ENCODE measurements around the gene ELP4. TPM values are rescaled to one million over a fixed set of nuclear protein-coding genes. Genes with fewer than 3 reads are reported as not detected.

Gene ELP4
- total and polyA plus RNA-seq, 9 of the 15 experiments (the other 6 are each of a cell fraction or from before 2014, with no cell fraction given): 24.1 to 60.3 (median 38.7) TPM

GRCh38 chr11:31509429-31510345, at the start of gene ELP4, which contains the start of gene IMMP1L (continued):
- TF ChIP-seq CREB3L1 (IDR thresholded peaks at IDR 0.05; ENCODE audit: borderline replicate concordance, low read depth): peak; percentile 37; the same call in 1 of the 2 replicates
- no peak for TF ChIP-seq NELFE (IDR thresholded peaks at IDR 0.05; ENCODE audit: insufficient read depth, insufficient read length)

- Histone ChIP-seq H2AFZ (ENCODE audit: low read depth, low read length) (no peak overlapping the region), H3K9ac (ENCODE audit: insufficient read depth in 1 of 2, low read depth in 2 of 2, low read length in 2 of 2) (no peak overlapping the region), H3K4me2 (ENCODE audit: insufficient read depth, low read length) (no peak overlapping the region), H3K9me1 (ENCODE audit: control insufficient read depth, insufficient read depth, low read length) (no peaks in the 10 kb centered on the region), H3K4me3 (no peak overlapping the region), H4K20me1 (replicated peaks; ENCODE audit: control insufficient read depth, insufficient read depth, low read length) (no peaks in the 10 kb centered on the region), H3K27ac (ENCODE audit: extremely low read depth, low read depth, low read length) (no peak overlapping the region), H3K27me3 (ENCODE audit: control insufficient read depth in 2 of 2, insufficient read depth in 2 of 2, low read length in 2 of 2) (no peaks in the 10 kb centered on the region), H3K9me3 (replicated peaks; ENCODE audit: control insufficient read depth, insufficient read depth, low read depth, low read length) (peaks cover 4% of the 10 kb centered on the region; the same call in 1 of the 2 replicates), H3K36me3 (ENCODE audit: control insufficient read depth, insufficient read depth, low read length) (peaks cover 28% of the 10 kb centered on the region; the same call in 1 of the 3 replicates), H3K79me2 (ENCODE audit: control insufficient read depth, insufficient read depth, low read length) (peaks cover 19% of the 10 kb centered on the region), H3K4me1 (replicated peaks in 1 of 2; ENCODE audit: control insufficient read depth in 2 of 2, insufficient read depth in 2 of 2, low read length in 2 of 2) (no peaks in the 10 kb centered on the region)
- ChIA-PET POLR2A (interaction anchor here (0.7 kb wide), 1 partner anchor 27 kb away, joined by 3 read pairs; no protein-coding TSS in a partner anchor), CTCF (ENCODE audit: low intra/inter-chr PET ratio) (no interaction called here)
- WGBS (ENCODE audit: insufficient coverage, low coverage, missing lambda C conversion rate): 91% methylated on average over 3 of the region's 3 CpGs
- in situ Hi-C loops (cut with MboI) (no loop called here), intact Hi-C loops (cut with micrococcal nuclease) (no loop called here)
- FAIRE-seq: no peak
- no peak for TF ChIP-seq CHD4 (IDR thresholded peaks at IDR 0.05; ENCODE audit: insufficient read depth, insufficient replicate concordance, low read depth, low read length, poor library complexity, severe bottlenecking)
- peak; percentile 10 for TF ChIP-seq MEIS2 (IDR thresholded peaks at IDR 0.05; ENCODE audit: partially characterized antibody)
- TF ChIP-seq IFI16 (CRISPR knock-in tag; IDR thresholded peaks at IDR 0.05): no peak
- peak; percentile 70 for TF ChIP-seq PKNOX1 (IDR thresholded peaks at IDR 0.05)
- TF ChIP-seq ZNF324 (CRISPR knock-in tag; IDR thresholded peaks at IDR 0.05): peak; percentile 92
- no peak for DNase-seq (ENCODE audit: extremely low read depth in 1 of 4, low spot score in 3 of 4)
- no peak for ATAC-seq
- BruUV-seq (replicated peaks): no TSS peak
These were observed 45.1 kb upstream of the ELP4 start for GRCh38 chr11:31464436-31464835.

Data from K562 (cell line).